ENCODE measurements around the gene LCP2.
"Not testable (repeated sequence)": the region's sequence is repeated elsewhere in the genome, so short reads cannot be mapped to it uniquely, and the experiment has no call there.

The LCP2 gene

DNA sequence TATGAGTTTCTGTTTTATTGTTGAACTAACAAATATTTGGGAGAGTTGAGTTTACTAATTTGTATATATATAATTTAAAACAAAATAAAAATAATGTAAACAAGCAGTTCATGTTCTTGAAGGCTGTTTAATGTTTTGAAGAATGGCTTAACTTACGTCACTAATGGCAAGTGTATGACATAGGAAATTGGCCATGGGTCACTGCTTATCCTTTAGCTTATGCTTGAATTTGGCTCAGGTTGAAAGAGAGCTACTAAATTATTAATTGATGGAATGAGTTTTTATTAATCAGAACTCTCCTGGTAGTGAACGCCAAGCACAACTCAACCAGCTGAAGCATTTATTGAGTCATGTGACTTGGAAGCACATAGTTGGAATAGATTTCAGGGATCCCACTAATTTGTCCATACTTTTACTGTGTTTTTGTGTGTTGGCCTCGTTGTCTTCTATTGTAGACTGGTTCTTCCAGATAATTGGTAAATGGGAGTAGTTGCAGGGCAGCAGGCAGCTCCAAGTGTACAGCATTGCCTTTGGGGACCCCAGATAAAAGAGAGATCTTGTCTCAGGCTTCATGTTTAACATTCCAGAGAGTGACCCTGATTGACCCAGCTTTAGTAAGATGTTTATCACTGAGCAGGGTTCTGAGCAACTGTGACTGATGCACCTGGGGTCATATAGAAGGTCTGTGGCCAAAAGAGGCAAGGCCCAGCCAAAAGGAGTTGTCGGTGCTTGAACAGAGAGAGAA is 51.3 kb downstream of the LCP2 start:
- TF ChIP-seq, protein P1, sequence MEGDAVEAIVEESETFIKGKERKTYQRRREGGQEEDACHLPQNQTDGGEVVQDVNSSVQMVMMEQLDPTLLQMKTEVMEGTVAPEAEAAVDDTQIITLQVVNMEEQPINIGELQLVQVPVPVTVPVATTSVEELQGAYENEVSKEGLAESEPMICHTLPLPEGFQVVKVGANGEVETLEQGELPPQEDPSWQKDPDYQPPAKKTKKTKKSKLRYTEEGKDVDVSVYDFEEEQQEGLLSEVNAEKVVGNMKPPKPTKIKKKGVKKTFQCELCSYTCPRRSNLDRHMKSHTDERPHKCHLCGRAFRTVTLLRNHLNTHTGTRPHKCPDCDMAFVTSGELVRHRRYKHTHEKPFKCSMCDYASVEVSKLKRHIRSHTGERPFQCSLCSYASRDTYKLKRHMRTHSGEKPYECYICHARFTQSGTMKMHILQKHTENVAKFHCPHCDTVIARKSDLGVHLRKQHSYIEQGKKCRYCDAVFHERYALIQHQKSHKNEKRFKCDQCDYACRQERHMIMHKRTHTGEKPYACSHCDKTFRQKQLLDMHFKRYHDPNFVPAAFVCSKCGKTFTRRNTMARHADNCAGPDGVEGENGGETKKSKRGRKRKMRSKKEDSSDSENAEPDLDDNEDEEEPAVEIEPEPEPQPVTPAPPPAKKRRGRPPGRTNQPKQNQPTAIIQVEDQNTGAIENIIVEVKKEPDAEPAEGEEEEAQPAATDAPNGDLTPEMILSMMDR (conservative IDR thresholded peaks at IDR 0.05; ENCODE audit: low read length): no peak
- no peak for DNase-seq (ENCODE audit: low read depth)
- H3K4me3 ChIP-seq (ENCODE audit: low read length): no peak overlapping the region

GRCh38 chr5:170245436-170245835 is 52.1 kb downstream of the LCP2 start:
- DNase-seq (ENCODE audit: low read depth); H3K4me3 ChIP-seq (ENCODE audit: low read length): not testable (repeated sequence)

DNA sequence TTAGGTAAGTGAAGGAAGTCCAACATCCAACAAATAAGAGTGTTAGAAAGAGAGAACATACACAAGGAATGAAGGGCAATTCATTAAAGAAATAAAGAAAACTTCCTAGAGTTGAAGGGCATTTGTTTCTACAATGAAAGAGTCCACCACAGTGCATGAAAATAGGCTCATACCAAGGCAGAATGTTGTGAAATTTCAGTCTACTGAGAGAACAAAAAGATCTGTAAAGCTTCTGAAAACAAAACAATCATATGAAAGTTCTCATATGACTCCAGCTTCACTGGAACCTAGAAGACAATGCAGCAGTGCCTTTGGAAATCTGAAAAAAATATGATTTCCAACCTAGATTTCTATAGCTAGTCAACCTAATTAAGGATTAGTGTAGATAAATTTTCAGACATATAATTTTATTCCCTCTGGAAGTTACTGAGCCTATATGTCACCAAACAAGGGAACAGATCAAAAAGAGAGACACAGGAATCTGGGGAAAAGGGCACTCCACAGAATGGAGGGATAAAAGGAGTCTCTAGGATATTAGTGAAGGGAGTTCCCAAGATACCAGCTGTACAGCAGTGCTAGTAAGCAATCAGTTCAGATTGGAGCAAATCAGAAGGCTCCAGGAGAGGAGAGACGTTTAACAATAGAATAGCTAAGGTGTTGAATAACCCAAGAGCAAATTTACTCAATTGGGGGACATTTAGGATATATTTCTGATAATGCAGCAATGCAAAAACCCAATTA is 59.0 kb downstream of the LCP2 start:
- TF ChIP-seq, protein P1 (conservative IDR thresholded peaks at IDR 0.05; ENCODE audit: low read length): no peak
- DNase-seq (ENCODE audit: low read depth): no peak
- H3K4me3 ChIP-seq (ENCODE audit: low read length): no peak overlapping the region

DNA sequence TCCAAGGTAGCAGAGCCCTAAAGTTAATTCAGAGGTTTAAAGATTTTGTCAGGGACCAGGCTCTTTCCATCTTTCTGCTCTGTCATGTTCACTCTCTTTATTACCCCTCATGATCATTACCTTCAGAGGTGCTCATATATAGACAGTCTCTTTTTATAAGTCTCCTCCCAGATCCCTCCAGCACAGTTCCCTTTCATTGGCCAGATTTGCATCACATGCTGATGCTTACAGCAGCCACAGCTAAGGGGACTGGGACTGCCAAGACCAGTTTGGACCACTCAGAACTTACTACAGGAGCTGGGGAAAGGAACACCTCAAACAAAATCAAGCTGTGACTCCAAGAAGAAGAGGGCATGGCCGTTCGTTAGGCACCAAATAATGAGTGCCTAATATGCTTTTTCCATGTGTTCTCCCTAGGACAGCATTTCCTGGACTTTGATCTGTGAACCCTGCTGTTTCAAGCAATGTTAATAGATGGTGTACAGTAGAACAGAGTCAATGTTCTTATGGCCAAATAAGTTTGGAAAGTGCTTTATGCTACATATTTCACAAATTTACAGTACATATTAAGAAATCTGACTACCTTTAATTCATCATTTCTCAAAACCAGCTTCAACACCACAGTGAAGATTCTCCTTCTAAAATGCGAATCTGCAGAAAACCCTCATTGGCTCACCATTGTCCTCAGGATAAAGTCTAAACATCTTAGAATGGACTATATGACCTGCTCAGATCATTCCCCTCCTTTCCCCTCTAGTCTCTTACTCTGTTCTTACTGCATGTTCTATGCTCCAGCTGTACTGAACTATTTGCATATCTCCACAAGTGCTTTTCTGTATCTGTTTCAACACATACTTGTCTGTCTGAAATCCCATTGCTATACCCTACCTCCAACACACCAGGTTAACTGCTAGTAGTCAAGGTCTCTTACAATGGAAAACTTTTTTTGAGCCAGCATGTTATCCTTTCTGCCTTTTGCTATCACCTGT is 61.4 kb downstream of the LCP2 start:
- H3K4me3 ChIP-seq (ENCODE audit: low read length): no peak overlapping the region
- TF ChIP-seq, protein P1 (conservative IDR thresholded peaks at IDR 0.05; ENCODE audit: low read length): no peak
- no peak for DNase-seq (ENCODE audit: low read depth)

GRCh38 chr5:170233358-170233892 is 64.2 kb downstream of the LCP2 start:
- TF ChIP-seq, protein P1 (conservative IDR thresholded peaks at IDR 0.05; ENCODE audit: low read length): no peak
- DNase-seq (ENCODE audit: low read depth): no peak
- no peak overlapping the region for H3K4me3 ChIP-seq (ENCODE audit: low read length)

GRCh38 chr5:170232786-170233185 is 64.8 kb downstream of the LCP2 start, which contains the start of gene C5orf58:
Gene C5orf58 (plus strand): TSS chr5:170232985. CDS start chr5:170234977, 1,992 bp downstream.
- TF ChIP-seq, protein P1 (conservative IDR thresholded peaks at IDR 0.05; ENCODE audit: low read length): no peak
- no peak within 1 kb of the TSS for H3K4me3 ChIP-seq (ENCODE audit: low read length)
- no peak for DNase-seq (ENCODE audit: low read depth)
